ENCODE data around the gene TSPAN8. TPM values are rescaled to one million over a fixed set of nuclear protein-coding genes. Genes with fewer than 3 reads are reported as not detected.
A peak's percentile ranks its signal among the peaks of the same experiment; 100 is the strongest.

The TSPAN8 gene
- total and polyA plus RNA-seq, 2 experiments from 2014 or later: not detected

DNA sequence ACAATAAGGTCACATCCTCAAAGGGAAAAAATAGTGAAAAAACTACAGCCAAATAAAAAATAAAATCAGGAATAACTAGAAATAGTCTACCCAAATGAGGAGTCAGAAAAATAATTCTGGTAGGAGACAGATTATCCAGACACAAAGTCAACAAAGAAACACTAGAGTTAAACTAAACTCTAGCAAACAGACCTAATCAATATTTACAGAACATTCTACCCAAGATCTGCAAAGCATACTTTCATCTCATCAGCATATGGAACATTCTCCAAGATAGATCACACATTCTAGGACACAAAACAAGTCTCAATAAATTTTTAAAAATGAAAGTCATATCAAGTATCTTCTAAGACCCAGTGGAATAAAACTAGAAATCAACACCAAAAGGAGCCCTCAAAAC, 20.4 kb upstream of the TSPAN8 start:
- no peaks in the 10 kb centered on the region for H3K27me3 ChIP-seq (ENCODE audit: insufficient read depth)
- H3K9me2 ChIP-seq (ENCODE audit: insufficient read depth): peaks cover 8% of the 10 kb centered on the region
- Mint-ChIP-seq H3K4me3 (no peak overlapping the region), H3K27ac (0 out of 2 replicates have a peak overlapping the region, but pooled peaks have one; percentile 29), H3K4me1 (peaks cover 3% of the 10 kb centered on the region; the same call in 1 of the 3 replicates), H3K9me3 (peaks cover 9% of the 10 kb centered on the region; the same call in 2 of the 3 replicates), H3K27me3 (ENCODE audit: insufficient read depth, low read depth, poor library complexity) (no peaks in the 10 kb centered on the region), H3K36me3 (ENCODE audit: low read depth) (peaks cover 6% of the 10 kb centered on the region; the same call in 1 of the 3 replicates)
- TF ChIP-seq ZNF462 (CRISPR knock-in tag; IDR thresholded peaks at IDR 0.05) (no peak), STAT1 (IDR thresholded peaks at IDR 0.05; ENCODE audit: unreplicated experiment) (no peak), CREB1 (CRISPR knock-in tag; IDR thresholded peaks at IDR 0.05; ENCODE audit: low read depth) (no peak), ZNF331 (CRISPR knock-in tag; IDR thresholded peaks at IDR 0.05; ENCODE audit: low read depth) (no peak)
- no peak overlapping the region for H3K4me3 ChIP-seq
- H3K36me3 ChIP-seq (ENCODE audit: insufficient read depth): no peaks in the 10 kb centered on the region
- DNase-seq (ENCODE audit: low spot score): no peak
- no peak overlapping the region for H2AFZ ChIP-seq
- H3K79me2 ChIP-seq (replicated peaks; ENCODE audit: insufficient read depth): no peaks in the 10 kb centered on the region
- no peaks in the 10 kb centered on the region for H4K20me1 ChIP-seq (replicated peaks; ENCODE audit: insufficient read depth)
- no peak overlapping the region for H3K4me2 ChIP-seq
- ATAC-seq: no peak
- H3F3A ChIP-seq (replicated peaks; ENCODE audit: low read depth): no peaks in the 10 kb centered on the region
- no peak overlapping the region for H3K27ac ChIP-seq (ENCODE audit: low read depth)
- H3K4me1 ChIP-seq (ENCODE audit: insufficient read depth): 0 out of 2 replicates have a peak, but pooled peaks cover 6% of the 10 kb centered on the region

DNA sequence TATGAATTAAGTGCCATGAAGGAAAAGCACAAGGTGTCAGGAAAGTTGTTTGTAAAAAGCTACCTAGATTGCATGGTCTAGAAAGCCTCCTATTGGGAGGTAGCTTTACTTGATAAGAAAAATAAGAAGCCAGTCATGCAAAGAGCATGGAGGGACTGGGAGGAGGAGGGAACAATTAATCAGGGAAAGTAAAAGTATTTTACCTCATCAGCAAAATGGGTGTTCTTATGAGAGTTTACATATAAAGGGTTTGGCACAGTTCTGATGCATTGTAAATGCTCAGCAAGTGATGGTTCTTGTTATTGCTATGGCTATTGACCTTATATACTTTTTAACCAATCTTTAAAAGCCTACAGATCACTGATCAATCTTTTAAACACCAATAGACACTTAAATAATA, 17.0 kb upstream of the TSPAN8 start:
- H3K27ac ChIP-seq (ENCODE audit: low read depth): no peak overlapping the region
- H2AFZ ChIP-seq: peak overlapping the region; percentile 80
- H3K27me3 ChIP-seq (ENCODE audit: insufficient read depth): no peaks in the 10 kb centered on the region
- no peaks in the 10 kb centered on the region for H3K4me1 ChIP-seq (ENCODE audit: insufficient read depth)
- peaks cover 8% of the 10 kb centered on the region; the same call in 2 of the 3 replicates for H3K9me3 Mint-ChIP-seq
- no peaks in the 10 kb centered on the region for H3K27me3 Mint-ChIP-seq (ENCODE audit: insufficient read depth, low read depth, poor library complexity)
- H3K27ac Mint-ChIP-seq: no peak overlapping the region
- DNase-seq (ENCODE audit: low spot score) (no peak), ATAC-seq (no peak)
- TF ChIP-seq NANOG (IDR thresholded peaks at IDR 0.05; ENCODE audit: borderline replicate concordance): no peak
- no peak for TF ChIP-seq STAT1 (IDR thresholded peaks at IDR 0.05; ENCODE audit: unreplicated experiment)
- no peak for TF ChIP-seq EZH2phosphoT487 (IDR thresholded peaks at IDR 0.05; ENCODE audit: unreplicated experiment)
- no peak for TF ChIP-seq CREB1 (CRISPR knock-in tag; IDR thresholded peaks at IDR 0.05; ENCODE audit: low read depth)
- H3K36me3 Mint-ChIP-seq (ENCODE audit: low read depth): peaks cover 4% of the 10 kb centered on the region; the same call in 1 of the 3 replicates
- no peaks in the 10 kb centered on the region for H3K79me2 ChIP-seq (replicated peaks; ENCODE audit: insufficient read depth)
- no peak overlapping the region for H3K4me3 ChIP-seq
- no peak overlapping the region for H3K4me3 Mint-ChIP-seq
- no peak overlapping the region for H3K4me2 ChIP-seq
- no peaks in the 10 kb centered on the region for H4K20me1 ChIP-seq (replicated peaks; ENCODE audit: insufficient read depth)
- no peaks in the 10 kb centered on the region for H3F3A ChIP-seq (replicated peaks; ENCODE audit: low read depth)
- no peaks in the 10 kb centered on the region for H3K9me2 ChIP-seq (ENCODE audit: insufficient read depth)
- 0 out of 3 replicates have a peak, but pooled peaks cover 3% of the 10 kb centered on the region for H3K4me1 Mint-ChIP-seq
- H3K36me3 ChIP-seq (ENCODE audit: insufficient read depth): no peaks in the 10 kb centered on the region

All from GM23338 (cell line).